ENCODE measurements around the gene HFM1.

HFM1 gene

GRCh38 chr1:91244737-91245136 is 159.9 kb downstream of the HFM1 start:
- DNase-seq = no peak

GRCh38 chr1:91243171-91243570 is 161.5 kb downstream of the HFM1 start:
- no peak for DNase-seq

DNA sequence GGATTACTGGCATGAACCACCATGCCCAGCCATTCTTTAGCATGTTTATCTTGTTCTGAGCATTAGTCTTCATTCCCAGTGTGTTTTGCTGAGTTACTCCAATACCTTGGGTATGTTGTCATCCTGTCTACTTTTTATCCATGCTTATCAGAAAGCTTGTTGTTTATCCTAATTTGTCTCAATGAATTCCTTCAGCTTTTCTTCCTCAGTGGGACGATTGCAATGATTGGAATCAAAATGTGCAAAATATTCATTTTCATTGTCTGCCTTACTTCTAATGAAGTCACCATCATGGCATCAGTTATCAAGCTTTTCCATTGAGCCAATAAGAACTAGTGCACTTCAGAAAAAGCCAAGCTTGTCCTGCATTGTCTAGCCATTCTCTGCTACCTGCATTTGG is 170.5 kb downstream of the HFM1 start:
- no peak for DNase-seq

- DNase-seq = no peak
Measured at GRCh38 chr1:91226741-91227140, 177.9 kb downstream of the HFM1 start.

- DNase-seq = no peak
Measured at GRCh38 chr1:91224878-91225277, 179.8 kb downstream of the HFM1 start.

- no peak for DNase-seq
Measured at GRCh38 chr1:91221017-91221416, 183.6 kb downstream of the HFM1 start.

GRCh38 chr1:91217911-91218310 is 186.7 kb downstream of the HFM1 start:
- DNase-seq = no peak

Data from hematopoietic multipotent progenitor cell treated with erythropoietin and hydrocortisone succinate and interleukin-3 and kit ligand, for 4 days (in vitro differentiated cells).